Effector CD8-positive, alpha-beta T cell (primary cell): ENCODE measurements around the gene KLC4.

Experiments used
- DNase-seq: peaks from one replicate; lab custom pipeline; 2025; lab: John Stamatoyannopoulos, UW
- total RNA-seq, 4 experiments: gene quantifications; one replicate each; lab custom pipeline; 2026; lab: John Stamatoyannopoulos, UW

KLC4 gene
- total RNA-seq: 28.2 to 45.0 (median 41.3) reads per million in 4 experiments

DNA sequence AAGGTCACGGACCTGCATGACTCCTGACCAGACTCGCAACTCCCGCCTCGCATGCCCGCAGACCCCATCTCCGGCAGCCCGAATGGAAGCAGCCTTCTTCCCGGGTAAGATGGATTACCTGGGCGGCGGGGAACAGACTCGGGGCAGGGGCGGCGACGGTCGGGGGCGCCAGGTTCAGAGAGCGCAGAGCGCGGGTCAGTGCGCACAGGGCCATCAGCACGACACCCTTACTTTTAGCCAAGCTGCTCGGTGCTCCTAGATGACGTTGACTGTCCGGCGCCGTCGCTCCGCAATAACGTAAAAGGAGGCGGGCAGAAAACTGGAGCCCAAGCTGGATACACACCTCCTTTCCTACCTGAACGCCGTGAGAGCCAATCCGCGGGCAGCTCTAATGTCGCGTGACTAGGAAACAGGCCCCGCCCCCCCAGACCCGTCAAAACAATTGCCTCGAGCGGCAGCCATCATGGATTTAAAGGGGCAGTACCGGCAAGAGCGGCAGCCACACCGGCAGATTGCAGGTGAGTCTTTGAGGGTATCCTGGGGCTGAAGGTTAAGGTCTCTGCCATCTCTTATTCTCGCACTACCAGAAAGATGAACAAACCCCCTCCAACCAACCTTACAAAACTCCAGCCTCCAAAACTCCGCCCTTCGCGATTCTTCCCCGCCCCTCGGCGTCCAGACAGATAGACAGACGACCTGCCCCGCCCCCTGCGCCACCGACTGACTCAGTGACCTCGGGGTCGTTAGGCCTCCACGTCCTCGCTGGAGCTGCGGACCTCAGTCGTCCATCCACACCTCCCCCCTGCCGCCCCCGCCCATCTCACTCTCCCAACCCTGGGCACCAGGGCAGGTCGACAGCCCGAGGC, at the start of gene KLC4, which contains the start of gene MRPL2:
Gene KLC4 (plus strand): TSS at position 464 of the 866 bp plus-strand sequence. CDS start 1,705 bp downstream, outside the sequence.
Gene MRPL2 (minus strand): TSS at position 267 of the 866 bp plus-strand sequence. CDS start 53 bp downstream, at position 214.
- DNase-seq: peak; percentile 97

DNA sequence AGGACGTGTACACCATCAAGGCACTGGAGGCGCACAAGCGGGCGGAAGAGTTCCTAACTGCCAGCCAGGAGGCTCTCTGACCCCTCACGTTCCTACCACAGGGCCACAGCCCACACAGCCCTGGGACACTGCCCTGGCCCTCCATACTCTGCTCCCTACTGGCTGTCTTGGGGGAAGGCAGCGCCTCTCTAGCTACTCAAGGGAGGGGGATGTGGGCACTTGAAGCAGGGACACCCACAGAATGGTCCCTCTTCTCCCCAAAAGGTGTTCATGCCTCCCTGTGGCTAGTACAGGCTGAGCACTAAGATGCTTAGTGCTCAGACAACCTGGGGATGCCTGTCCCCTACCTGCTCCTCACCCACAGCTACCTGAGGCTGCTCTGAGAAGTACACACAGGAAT, 48.2 kb upstream of the KLC4 start:
- DNase-seq: no peak

DNA sequence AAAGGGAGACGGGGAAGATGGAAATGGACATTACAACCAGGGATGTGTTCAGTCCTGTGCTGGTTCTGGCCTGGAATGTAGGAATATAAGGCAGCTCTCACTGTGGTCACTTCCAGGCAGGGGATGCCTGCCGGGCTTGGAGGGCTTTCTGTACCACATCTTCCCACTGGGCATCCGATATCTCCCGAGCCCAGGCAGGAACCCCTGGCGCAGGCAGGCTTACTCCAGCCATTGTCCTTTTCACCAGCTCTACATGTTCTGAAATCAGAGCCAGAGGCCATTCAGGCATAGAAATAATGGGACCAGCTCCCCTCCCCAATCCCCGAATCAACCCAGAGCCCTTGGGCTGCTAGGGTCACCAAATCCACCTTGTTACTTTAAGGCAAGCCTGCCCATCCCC, 47.1 kb upstream of the KLC4 start:
- DNase-seq: no peak

DNA sequence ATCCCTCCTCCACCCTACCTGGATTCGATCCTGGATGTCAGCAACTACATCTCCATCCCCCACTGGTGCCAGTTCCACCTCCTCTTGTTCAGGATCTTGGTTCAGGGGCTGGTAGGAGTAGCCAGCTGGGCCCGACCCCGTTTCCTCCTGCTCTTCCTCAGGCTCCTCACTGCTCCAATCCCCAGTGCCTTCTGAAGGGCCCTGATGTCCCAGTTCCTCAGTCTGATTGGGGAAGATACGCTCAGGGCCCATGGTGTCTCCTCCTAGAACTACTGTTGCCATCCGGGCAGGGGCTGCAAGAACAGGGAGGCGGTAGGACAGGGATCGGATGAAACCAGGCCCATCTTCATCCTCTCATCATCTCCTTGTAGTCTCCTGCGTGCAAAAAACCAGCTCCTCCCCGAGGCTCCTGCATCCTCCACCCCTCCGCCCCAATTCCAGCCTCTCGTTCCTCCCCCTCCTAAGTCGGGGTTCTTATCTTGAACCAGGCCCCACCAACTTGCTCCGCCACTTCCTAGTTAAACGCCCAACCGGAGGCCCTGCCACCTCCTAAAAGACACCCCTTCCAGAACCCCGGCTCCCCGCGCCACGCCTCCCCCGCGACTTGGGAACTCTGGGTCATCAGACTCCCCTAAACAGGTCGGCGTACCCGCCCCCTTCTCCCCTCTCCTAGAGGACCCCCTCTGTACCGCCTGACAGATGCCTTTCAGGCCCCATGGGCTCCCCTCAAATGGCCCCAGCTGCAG, 46.2 kb upstream of the KLC4 start:
- peak; percentile 76 for DNase-seq

DNA sequence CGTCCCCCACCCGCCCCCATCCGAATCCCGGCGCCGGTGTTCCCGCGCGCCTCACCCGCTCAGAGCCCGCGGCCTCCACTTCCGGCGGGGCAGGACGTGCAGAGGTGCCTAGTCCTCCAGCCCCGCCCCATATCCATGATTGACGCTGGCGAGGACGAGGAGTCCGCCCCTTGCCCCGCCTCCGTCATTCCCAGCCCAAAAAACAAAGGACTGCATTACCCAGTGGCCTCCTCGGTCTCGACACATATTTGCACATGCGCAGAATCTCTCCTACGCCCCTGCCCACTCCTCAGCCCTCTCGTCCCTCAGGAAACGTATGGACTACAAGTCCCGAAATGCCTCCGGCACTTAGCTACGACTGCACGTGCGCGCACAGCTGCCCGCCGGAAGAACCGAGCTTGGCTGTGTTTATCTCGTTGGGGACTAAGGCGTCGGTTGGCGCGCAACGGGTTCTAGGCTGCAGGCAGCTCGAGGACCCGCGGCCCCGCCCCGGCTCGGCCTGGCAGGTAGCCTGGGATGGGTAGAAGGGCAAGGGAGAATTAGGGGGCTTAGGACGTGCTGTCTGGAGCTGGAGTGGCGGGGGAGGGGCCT, 45.5 kb upstream of the KLC4 start, which contains the start of the genes KLHDC3 and MEA1:
Gene KLHDC3 (plus strand): TSS at position 407 of the 591 bp plus-strand sequence. CDS start 2,944 bp downstream, outside the sequence.
Gene MEA1 (minus strand): TSS at position 104 of the 591 bp plus-strand sequence. CDS start 133 bp downstream, outside the sequence.
- DNase-seq: peak; percentile 97

DNA sequence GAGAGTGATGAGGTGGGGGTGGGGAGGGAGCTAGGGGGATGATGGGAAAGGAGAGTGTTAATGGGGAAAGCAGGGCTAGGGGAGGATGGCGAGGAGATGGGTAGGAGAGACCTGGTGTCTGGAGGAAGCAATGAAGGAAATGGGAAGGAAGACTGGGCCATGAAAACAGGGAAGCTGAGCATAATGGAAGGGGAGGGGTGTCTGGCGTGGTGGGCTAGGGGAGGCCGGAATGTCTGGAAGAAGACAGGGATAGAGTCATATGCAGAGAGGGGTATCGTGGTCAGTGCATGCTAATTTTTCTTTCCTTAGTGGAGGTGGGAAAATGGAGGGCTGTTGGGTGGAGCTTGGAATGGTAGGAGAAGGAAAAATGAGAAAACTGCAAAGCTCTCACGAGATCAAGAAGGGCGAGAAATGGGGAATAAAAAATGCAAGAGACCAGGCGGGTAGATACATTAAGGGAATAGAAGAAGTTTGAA, 45.0 kb upstream of the KLC4 start:
- no peak for DNase-seq

DNA sequence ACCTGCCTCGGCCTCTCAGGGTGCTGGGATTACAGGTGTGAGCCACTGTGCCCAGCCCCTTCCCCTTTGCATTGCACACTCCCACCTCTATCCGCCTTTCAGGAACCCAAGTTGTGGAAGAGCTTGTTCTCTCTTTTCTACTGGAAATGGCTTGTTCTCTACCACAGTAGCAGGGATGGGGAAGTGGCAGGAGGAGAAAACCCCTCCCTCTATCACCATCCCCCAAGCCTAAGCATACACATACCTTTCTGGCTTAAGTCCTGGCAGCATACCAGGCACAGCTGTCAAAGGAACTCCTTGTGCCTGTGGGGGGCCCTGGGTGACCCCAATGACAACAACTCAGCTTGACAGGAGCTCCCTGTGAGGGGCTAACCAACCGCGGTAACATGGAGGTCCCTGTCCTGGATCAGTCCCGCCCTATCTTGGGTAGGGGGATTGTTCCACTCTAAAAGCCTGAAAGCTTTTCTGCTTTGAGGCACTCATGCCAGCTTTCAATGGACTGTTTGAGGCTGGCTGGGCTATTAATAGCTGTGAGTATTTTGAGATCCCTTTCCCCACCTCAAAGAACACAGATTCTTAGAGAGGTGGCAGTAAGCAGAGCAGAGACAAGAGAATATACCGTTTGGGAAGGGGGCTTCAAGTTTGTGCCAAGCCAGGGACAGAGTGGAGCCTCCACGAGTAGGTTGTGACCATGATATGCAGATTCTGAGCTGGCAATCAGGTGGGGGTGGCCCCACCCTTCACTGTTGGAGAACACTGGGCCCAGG, 43.1 kb upstream of the KLC4 start:
- DNase-seq: no peak

DNA sequence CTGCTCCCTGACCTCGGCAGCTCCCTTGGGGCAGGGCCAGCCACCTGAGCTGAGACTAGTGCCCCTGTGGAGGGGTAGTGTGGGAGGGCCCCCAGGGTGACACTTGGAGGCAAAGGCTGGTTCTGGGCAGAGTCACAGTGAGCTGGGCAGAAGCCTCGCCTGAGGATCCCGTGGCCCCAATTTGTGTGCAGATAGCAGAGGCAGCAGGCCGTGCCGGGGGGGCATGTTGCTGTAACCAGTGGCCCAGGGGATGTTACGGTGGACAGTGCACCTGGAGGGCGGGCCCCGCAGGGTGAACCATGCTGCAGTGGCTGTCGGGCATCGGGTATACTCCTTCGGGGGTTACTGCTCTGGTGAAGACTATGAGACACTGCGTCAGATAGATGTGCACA, 42.5 kb upstream of the KLC4 start:
- DNase-seq: no peak

DNA sequence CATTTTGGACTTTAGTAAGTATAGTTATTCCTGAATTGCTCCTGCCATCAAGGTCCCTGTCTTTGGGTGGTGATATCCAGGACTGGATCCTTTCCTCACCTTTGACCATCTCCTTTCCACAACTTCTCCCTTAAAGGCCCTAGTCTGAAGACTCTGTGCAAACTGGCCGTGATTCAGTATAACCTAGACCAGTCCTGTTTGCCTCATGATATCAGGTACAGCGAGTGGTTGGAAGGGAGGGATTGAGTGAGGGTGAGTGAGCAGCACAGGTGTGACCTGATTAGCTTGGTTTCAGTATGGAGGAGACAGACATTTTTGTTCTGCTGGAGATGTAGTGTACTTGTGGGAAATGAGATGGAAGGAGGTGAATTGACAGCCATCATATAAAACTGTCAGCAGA, 40.3 kb upstream of the KLC4 start:
- DNase-seq: no peak

DNA sequence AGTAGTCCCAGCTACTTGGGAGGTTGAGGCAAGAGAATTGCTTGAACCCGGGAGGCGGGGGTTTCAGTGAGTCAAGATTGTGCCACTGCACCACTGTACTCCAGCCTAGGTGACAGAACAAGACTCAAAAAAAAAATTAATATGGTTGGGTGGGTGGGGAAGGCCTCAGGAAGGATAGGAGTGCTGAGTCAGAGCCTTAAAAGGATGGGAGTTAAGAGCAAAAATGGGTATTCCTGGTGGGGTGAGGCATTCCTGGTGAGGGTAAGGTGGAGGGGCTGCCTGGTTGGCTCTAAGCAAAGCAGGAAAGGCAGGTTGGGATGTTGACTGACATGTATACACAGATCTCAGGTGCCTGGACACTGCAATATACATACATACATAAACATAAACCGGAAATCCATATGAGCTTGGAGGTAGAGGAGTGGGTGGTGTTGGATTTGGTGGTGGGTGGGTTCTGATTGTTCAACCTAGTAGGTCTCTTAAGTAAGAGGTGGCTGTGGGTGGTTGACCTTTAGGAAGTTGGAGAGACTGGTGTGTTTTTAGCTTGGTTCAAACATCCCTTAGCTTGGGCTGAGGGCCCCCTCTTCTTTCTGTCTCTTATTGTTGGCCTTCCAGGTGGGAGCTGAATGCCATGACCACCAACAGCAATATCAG, 39.3 kb upstream of the KLC4 start:
- no peak for DNase-seq

DNA sequence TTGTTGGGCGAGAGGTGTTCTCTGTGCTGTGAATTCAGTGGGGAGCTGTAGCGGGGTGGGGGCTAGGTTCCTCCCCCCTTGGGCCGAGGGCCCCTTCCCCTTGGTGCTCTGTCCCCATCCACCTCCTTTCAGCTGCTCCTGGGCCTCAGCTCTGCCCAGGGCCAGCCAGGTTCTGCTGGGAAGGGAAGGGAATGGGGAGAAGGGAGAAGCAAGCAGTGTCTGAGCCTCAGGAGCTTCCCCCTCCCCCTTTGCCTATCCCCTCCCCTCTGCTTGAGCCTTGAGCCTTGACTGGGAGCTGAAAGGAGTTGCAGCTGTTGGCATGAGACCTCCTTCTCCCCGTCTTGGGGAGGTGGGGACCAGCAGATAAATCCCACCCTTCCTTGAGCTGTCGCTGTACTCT, 38.6 kb upstream of the KLC4 start:
- no peak for DNase-seq

DNA sequence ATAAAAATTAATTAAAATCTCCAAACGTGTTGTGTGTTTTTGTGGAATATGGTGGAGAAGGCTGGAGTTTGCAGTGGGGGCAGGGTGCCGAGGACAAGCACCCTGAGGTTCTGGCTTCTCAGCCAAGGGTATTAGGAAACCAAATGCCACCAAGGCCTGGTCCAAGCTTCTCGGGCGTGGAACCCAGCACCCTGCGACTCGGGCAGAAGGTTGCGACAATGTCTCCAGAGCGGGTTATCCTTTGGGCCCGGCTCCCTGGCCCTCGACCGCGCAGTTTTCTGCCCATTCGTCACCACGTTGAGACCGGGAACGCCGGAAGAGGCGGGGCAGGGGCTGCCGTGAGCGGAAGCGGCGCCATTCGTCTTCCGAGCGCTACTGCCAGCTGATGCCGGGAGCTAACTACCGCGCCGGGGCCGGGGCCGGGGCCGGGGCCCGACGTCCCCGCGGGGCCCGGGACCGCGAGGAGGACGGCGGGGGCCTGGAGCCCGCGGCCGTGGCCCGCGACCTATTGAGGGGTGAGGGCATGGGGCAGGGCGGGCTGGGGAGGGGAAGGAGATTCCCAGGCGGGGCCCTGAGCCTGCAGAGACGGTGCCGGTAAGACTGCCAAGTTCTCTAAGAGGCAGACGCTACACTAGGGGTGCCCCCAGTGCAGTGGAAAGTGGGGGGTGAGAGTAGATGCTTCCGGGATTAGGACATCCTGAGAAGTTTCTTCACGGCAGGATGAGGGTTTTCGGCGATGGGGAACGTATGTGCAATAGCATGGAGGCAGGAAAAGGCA, 38.0 kb upstream of the KLC4 start, which contains the start of gene RRP36:
Gene RRP36 (plus strand): TSS at position 354 of the 778 bp plus-strand sequence. CDS start 32 bp downstream, at position 386.
- DNase-seq: peak; percentile 46

DNA sequence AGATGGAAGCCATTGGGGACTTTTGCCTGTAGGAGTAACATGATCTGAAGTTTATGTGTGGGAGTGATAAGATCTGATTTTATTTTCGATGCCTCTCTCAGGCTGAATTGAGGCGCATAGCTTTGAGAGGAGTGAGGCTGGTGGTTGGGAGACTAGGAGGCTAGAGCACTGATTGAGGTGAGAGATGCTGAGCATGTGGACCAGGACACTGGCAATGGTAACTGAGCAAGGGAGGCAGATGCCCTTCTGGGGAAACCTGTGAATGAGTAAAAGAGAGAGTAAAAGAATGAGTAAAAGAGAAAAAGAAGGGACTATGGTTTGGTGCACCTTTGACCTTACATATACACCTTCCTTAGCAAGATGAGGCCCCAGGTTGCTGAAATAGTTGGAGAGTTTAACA, 35.0 kb upstream of the KLC4 start:
- no peak for DNase-seq

DNA sequence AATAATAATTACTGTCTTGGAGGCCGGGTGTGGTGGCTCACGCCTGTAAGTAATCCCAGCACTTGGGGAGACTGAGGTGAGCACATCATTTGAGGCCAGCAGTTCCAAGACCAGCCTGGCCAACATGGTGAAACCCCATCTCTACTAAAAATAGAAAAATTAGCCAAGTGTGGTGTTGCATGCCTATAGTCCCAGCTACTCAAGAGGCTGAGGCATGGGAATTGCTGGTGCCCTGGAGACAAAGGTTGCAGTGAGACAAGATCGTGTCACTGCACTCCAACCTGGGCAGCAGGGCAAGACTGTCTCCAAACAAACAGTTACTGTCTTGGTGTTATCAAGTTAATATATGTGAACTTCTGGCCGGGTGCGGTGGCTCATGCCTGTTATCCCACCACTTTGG, 33.1 kb upstream of the KLC4 start:
- DNase-seq: no peak

DNA sequence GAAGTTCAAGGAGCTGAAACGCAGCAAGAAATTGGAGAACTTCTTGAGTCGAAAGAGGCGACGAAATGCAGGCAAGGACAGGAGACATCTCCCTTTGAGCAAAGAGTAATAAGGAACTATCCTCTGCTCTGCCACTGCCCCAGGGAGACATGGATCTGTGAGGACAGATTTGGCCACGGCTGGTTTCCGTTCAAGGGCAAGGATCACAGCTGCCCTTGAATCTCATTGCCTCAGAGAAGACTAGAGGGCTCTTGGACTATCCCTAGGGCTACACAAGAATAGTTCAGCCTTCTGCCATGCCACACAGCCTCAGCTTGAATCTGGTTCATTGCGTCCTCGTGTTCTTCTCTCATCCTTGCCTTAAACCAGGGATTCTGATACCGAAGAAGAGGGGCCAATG, 30.3 kb upstream of the KLC4 start:
- no peak for DNase-seq

DNA sequence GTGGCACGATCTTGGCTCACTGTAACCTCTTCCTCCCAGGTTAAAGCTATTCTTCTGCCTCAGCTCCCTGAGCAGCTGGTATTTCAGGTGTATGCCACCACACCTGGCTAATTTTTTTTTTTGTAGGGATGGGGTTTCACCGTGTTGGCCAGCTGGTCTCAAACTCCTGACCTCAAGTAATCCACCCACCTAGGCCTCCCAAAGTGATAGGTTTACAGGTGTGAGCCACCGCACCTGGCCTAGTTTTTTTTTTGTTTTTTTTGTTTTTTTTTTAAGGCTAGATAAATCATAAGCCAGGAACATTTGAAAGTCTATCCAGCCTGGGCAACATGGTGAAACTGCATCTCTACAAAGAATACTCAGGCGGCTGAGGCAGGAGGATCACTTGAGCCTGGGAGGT, 27.1 kb upstream of the KLC4 start:
- no peak for DNase-seq

DNA sequence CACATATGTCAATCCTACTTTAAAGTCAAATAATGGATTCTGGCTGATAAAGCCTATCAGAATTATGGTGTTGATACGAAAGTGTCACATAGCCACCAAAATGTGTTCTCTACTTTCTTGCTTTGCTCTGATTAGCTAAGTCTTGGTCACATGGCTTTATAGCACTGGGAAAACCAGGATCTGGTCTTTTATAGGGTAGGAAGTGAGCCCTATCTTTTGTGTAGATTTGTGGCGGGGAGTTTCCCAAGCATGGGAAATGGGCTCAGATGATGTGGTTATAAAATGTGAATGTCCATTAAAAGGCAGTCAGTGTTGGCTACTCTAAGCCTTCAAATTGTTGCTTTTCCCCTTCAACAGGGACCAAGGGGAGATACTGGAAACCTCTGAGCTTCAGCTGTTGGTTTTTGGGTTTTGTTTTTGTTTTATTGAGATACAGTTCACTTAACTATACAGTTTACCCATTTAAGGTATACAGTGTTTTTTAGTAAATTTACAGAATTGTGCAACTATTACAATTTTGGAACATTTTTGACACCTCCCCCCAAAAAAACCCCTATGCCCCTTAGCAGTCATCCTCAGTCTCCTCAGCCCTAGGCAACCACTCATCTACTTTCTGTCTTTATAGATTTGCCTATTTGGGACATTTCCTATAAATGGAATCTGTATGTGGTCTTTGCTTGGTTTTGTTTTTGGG, 25.8 kb upstream of the KLC4 start:
- DNase-seq: no peak

DNA sequence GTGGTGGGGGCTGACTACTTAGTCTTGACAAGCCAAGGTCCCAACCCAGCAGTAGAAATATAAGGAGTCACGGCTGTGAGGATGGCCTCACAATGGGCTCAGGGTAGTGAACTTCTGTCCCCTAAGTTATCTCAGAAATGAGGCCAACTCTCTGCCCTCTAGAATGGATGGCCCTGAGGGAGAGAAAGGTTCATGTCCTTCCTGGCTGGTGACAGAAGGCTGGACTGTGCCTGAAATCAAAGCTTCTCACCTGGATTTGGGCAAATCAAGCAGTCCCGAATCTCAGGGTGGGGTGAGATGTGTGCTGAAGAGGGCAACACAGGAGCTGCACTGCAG, 25.3 kb upstream of the KLC4 start:
- no peak for DNase-seq

DNA sequence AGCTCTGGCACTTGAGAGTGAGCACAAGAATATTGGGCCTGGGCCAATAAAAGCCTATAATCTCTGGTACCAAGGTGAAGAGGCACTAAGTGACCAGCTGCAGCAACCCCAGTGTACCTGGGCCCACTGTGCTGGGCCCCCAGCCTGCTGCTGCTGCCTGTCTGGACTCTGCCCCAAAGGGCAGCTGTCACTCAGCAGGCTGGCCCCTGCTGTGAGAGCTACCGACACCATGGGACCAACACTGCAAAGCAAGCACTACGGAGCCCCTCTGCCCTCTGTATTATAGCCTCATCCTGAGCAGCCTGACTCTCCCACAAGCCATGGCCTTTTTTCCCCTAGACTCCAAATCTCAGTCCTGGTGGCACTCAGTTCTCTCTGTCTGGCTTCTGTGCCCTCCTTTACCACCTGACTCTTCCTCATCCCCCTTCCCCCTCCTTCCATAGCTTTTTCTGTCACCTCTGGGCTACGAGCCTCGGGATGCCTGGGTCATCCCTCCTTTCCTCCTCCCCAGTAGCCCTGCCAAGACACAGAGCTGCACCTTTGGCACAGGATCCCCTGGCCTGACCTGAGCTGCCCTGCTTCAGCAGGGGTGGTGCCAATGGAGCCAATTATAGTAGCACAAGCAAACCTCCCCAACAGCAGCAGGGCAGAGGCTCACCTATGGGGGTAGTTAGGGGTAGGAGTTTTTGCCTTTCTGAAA, 23.8 kb upstream of the KLC4 start:
- DNase-seq: no peak
